IMR-90 (cell line): ENCODE measurements around the gene SCRG1.

ENCODE experiments used
- BHLHE40 ChIP-seq: fragments of 150-350 bp; IDR thresholded peaks from 2 replicates; pipeline ENCODE4 v1.6.1; 2016; ENCODE audit warnings: mild to moderate bottlenecking, low read depth, low read length
- CHD1 ChIP-seq: IDR thresholded peaks from 2 replicates; pipeline ENCODE4 v1.6.1; 2012; ENCODE audit warnings: low read depth, low read length, improper control_type of control experiment
- MXI1 ChIP-seq: IDR thresholded peaks from 2 replicates; pipeline ENCODE4 v1.6.1; 2012; ENCODE audit warnings: low read depth, mild to moderate bottlenecking, low read length, moderate library complexity, borderline replicate concordance
- POLR2A ChIP-seq: IDR thresholded peaks from 2 replicates; pipeline ENCODE4 v1.6.1; 2012; ENCODE audit warnings: mild to moderate bottlenecking, low read depth, low read length
- RAD21 ChIP-seq: IDR thresholded peaks from 2 replicates; pipeline ENCODE4 v1.6.1; 2012; ENCODE audit warnings: low read length, improper control_type of control experiment
- SMC3 ChIP-seq: fragments of 150-350 bp; IDR thresholded peaks from 2 replicates; pipeline ENCODE4 v1.6.1; 2016; ENCODE audit warnings: low read depth, mild to moderate bottlenecking, antibody characterized with exemption, low read length, moderate library complexity
- TF ChIP-seq, protein P1 (sequence below): conservative IDR thresholded peaks from 2 replicates; pipeline ENCODE4 v1.5.1; 2012; ENCODE audit warnings: mild to moderate bottlenecking, low read depth, low read length, improper control_type of control experiment

GRCh38 chr4:173346074-173346473, 52.8 kb downstream of the SCRG1 start:
- TF ChIP-seq CHD1 (no peak), BHLHE40 (no peak), POLR2A (no peak), MXI1 (no peak), SMC3 (no peak), RAD21 (no peak)
- TF ChIP-seq, protein P1, sequence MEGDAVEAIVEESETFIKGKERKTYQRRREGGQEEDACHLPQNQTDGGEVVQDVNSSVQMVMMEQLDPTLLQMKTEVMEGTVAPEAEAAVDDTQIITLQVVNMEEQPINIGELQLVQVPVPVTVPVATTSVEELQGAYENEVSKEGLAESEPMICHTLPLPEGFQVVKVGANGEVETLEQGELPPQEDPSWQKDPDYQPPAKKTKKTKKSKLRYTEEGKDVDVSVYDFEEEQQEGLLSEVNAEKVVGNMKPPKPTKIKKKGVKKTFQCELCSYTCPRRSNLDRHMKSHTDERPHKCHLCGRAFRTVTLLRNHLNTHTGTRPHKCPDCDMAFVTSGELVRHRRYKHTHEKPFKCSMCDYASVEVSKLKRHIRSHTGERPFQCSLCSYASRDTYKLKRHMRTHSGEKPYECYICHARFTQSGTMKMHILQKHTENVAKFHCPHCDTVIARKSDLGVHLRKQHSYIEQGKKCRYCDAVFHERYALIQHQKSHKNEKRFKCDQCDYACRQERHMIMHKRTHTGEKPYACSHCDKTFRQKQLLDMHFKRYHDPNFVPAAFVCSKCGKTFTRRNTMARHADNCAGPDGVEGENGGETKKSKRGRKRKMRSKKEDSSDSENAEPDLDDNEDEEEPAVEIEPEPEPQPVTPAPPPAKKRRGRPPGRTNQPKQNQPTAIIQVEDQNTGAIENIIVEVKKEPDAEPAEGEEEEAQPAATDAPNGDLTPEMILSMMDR: no peak
